Measurements from ENCODE around the gene MADCAM1. TPM values are rescaled to one million over a fixed set of nuclear protein-coding genes. Genes with fewer than 3 reads are reported as not detected.

The MADCAM1 gene
- total and polyA plus RNA-seq, 4 donors = 0.24 to 4.4 (median 0.61) TPM

- 83 to 87% methylated on average over 26 of the region's 26 CpGs for WGBS, 2 donors
- Histone ChIP-seq H3K9me3 (ENCODE audit: control insufficient read depth in 4 of 4, insufficient read depth in 3 of 4, low read length in 3 of 4) (no peaks in the 10 kb centered on the region), H3K4me1 (ENCODE audit: control insufficient read depth in 5 of 5, insufficient read depth in 5 of 5, low read length in 5 of 5) (peaks cover 0 to 7% (median 0%) of the 10 kb centered on the region in 5 donors), H3K36me3 (ENCODE audit: control insufficient read depth in 4 of 4, insufficient read depth in 4 of 4, low read length in 4 of 4) (no peaks in the 10 kb centered on the region), H3K27ac (ENCODE audit: low read depth in 1 of 2, low read length in 1 of 2) (no peak overlapping the region), H3K4me3 (no peak overlapping the region), H3K27me3 (ENCODE audit: control insufficient read depth in 3 of 3, insufficient read depth in 3 of 3, low read length in 2 of 3) (no peaks in the 10 kb centered on the region), H3K9ac (ENCODE audit: insufficient read depth in 1 of 2, low read length in 2 of 2) (no peak overlapping the region)
- DNase-seq (no peak), ATAC-seq (ENCODE audit: insufficient read depth, low FRiP score) (no peak)
- no peak for TF ChIP-seq CTCF (IDR thresholded peaks at IDR 0.05; ENCODE audit: control extremely low read depth, extremely low read depth)
Observed at GRCh38 chr19:547836-548720, 51.8 kb downstream of the MADCAM1 start.

- ATAC-seq (ENCODE audit: insufficient read depth, low FRiP score) = no peak
- H3K4me3 ChIP-seq = no peak overlapping the region
- TF ChIP-seq CTCF (IDR thresholded peaks at IDR 0.05; ENCODE audit: control extremely low read depth, extremely low read depth) = no peak
- no peak overlapping the region for H3K27ac ChIP-seq (ENCODE audit: low read depth in 1 of 2, low read length in 1 of 2)
- no peaks in the 10 kb centered on the region for H3K27me3 ChIP-seq (ENCODE audit: control insufficient read depth in 3 of 3, insufficient read depth in 3 of 3, low read length in 2 of 3)
- peaks cover 0 to under 1% (median 0%) of the 10 kb centered on the region in 5 donors for H3K4me1 ChIP-seq (ENCODE audit: control insufficient read depth in 5 of 5, insufficient read depth in 5 of 5, low read length in 5 of 5)
- WGBS, 2 donors = 73 to 84% methylated on average over 46 to 52 of the region's 52 CpGs
- DNase-seq = no peak
- no peak overlapping the region for H3K9ac ChIP-seq (ENCODE audit: insufficient read depth in 1 of 2, low read length in 2 of 2)
- no peaks in the 10 kb centered on the region for H3K9me3 ChIP-seq (ENCODE audit: control insufficient read depth in 4 of 4, insufficient read depth in 3 of 4, low read length in 3 of 4)
- H3K36me3 ChIP-seq (ENCODE audit: control insufficient read depth in 4 of 4, insufficient read depth in 4 of 4, low read length in 4 of 4) = no peaks in the 10 kb centered on the region
Observed at GRCh38 chr19:548886-549830, 52.9 kb downstream of the MADCAM1 start.

GRCh38 chr19:554817-555216, 58.5 kb downstream of the MADCAM1 start:
- no peak for TF ChIP-seq CTCF (IDR thresholded peaks at IDR 0.05; ENCODE audit: control extremely low read depth, extremely low read depth)
- WGBS, 2 donors = 72 to 87% methylated on average over 20 of the region's 20 CpGs
- H3K36me3 ChIP-seq (ENCODE audit: control insufficient read depth in 4 of 4, insufficient read depth in 4 of 4, low read length in 4 of 4) = no peaks in the 10 kb centered on the region
- H3K4me1 ChIP-seq (ENCODE audit: control insufficient read depth in 5 of 5, insufficient read depth in 5 of 5, low read length in 5 of 5) = peaks cover 0 to 10% (median 7%) of the 10 kb centered on the region in 5 donors
- no peaks in the 10 kb centered on the region for H3K9me3 ChIP-seq (ENCODE audit: control insufficient read depth in 4 of 4, insufficient read depth in 3 of 4, low read length in 3 of 4)
- no peak overlapping the region for H3K4me3 ChIP-seq
- H3K27me3 ChIP-seq (ENCODE audit: control insufficient read depth in 3 of 3, insufficient read depth in 3 of 3, low read length in 2 of 3) = no peaks in the 10 kb centered on the region
- ATAC-seq (ENCODE audit: insufficient read depth, low FRiP score) (no peak), DNase-seq (no peak)
- H3K9ac ChIP-seq (ENCODE audit: insufficient read depth in 1 of 2, low read length in 2 of 2) = no peak overlapping the region
- H3K27ac ChIP-seq (ENCODE audit: low read depth in 1 of 2, low read length in 1 of 2) = no peak overlapping the region

Small RNAs within 50 kb of the gene (small RNA-seq; reads per million reads assigned to genes)
- gene RNA5SP462 (ENCODE audit: low replicate concordance) = not detected

Other genes starting within 250 kb of the MADCAM1 start
- 10 to 100 TPM; 14.1 to 41.3 TPM for gene PLPP2, start 205.1 kb upstream of the MADCAM1 start, total RNA-seq
- gene PLPP2, start 205.1 kb upstream of the MADCAM1 start, polyA plus RNA-seq = 10 to 100 TPM; 34.5 to 35.6 TPM
- 10 to 100 TPM; 19.4 to 34.0 TPM for gene MIER2, start 151.7 kb upstream of the MADCAM1 start, total RNA-seq
- 10 to 100 TPM; 22.5 to 34.9 TPM for gene MIER2, start 151.7 kb upstream of the MADCAM1 start, polyA plus RNA-seq
- 1 to 10 TPM in 1 of 2 donors, under 1 TPM in 1; 0.88 to 1.4 TPM for gene C2CD4C, start 87.3 kb upstream of the MADCAM1 start, total RNA-seq
- 1 to 10 TPM; 1.2 TPM for gene C2CD4C, start 87.3 kb upstream of the MADCAM1 start, polyA plus RNA-seq
- 10 to 100 TPM; 13.2 to 15.9 TPM for gene SHC2, start 35.5 kb upstream of the MADCAM1 start, total RNA-seq
- 10 to 100 TPM; 11.2 to 23.1 TPM for gene SHC2, start 35.5 kb upstream of the MADCAM1 start, polyA plus RNA-seq
- 10 to 100 TPM; 12.2 to 31.7 TPM for gene TPGS1, start 11.0 kb downstream of the MADCAM1 start, total RNA-seq
- gene TPGS1, start 11.0 kb downstream of the MADCAM1 start, polyA plus RNA-seq = 10 to 100 TPM; 19.4 to 32.7 TPM
- 10 to 100 TPM; 42.9 to 67.9 TPM for gene CDC34, start 35.3 kb downstream of the MADCAM1 start, total RNA-seq
- gene CDC34, start 35.3 kb downstream of the MADCAM1 start, polyA plus RNA-seq = 10 to 100 TPM; 52.3 to 89.1 TPM
- gene GZMM, start 47.6 kb downstream of the MADCAM1 start, total RNA-seq = 1 to 10 TPM in 1 of 2 donors, under 1 TPM in 1; 0.74 to 2.6 TPM
- 1 to 10 TPM; 2.4 to 3.0 TPM for gene GZMM, start 47.6 kb downstream of the MADCAM1 start, polyA plus RNA-seq
- gene BSG, start 76.1 kb downstream of the MADCAM1 start, total RNA-seq = 100 to 1,000 TPM; 239 to 416 TPM
- gene BSG, start 76.1 kb downstream of the MADCAM1 start, polyA plus RNA-seq = 100 to 1,000 TPM; 333 to 376 TPM
- gene HCN2, start 93.4 kb downstream of the MADCAM1 start, total RNA-seq = under 1 TPM; 0.21 to 0.37 TPM
- gene HCN2, start 93.4 kb downstream of the MADCAM1 start, polyA plus RNA-seq = under 1 TPM; 0.04 to 0.11 TPM
- gene POLRMT, start 137.1 kb downstream of the MADCAM1 start, total RNA-seq = 10 to 100 TPM; 16.1 to 43.3 TPM
- 10 to 100 TPM; 33.5 to 76.7 TPM for gene POLRMT, start 137.1 kb downstream of the MADCAM1 start, polyA plus RNA-seq
- under 1 TPM; 0.23 to 0.46 TPM for gene FGF22, start 143.4 kb downstream of the MADCAM1 start, total RNA-seq
- under 1 TPM; 0.10 to 0.85 TPM for gene FGF22, start 143.4 kb downstream of the MADCAM1 start, polyA plus RNA-seq
- 10 to 100 TPM; 18.1 to 46.2 TPM for gene RNF126, start 166.7 kb downstream of the MADCAM1 start, total RNA-seq
- gene RNF126, start 166.7 kb downstream of the MADCAM1 start, polyA plus RNA-seq = 10 to 100 TPM; 32.2 to 41.9 TPM
- gene FSTL3, start 179.9 kb downstream of the MADCAM1 start, total RNA-seq = 100 to 1,000 TPM in 1 of 2 donors, 10 to 100 TPM in 1; 15.1 to 120 TPM
- gene FSTL3, start 179.9 kb downstream of the MADCAM1 start, polyA plus RNA-seq = 100 to 1,000 TPM; 109 to 172 TPM
- 1 to 10 TPM in 1 of 2 donors, not detected in 1; 2.0 TPM for gene PRSS57, start 199.0 kb downstream of the MADCAM1 start, total RNA-seq
- gene PRSS57, start 199.0 kb downstream of the MADCAM1 start, polyA plus RNA-seq = under 1 TPM; 0.10 to 0.60 TPM
- 10 to 100 TPM; 33.5 to 45.7 TPM for gene PALM, start 212.4 kb downstream of the MADCAM1 start, total RNA-seq
- gene PALM, start 212.4 kb downstream of the MADCAM1 start, polyA plus RNA-seq = 10 to 100 TPM; 16.2 to 22.7 TPM